Measurements from ENCODE around the gene WDR45B.

GRCh38 chr17:82593590-82594087, 54.6 kb downstream of the WDR45B start:
- TF ChIP-seq, protein P1, sequence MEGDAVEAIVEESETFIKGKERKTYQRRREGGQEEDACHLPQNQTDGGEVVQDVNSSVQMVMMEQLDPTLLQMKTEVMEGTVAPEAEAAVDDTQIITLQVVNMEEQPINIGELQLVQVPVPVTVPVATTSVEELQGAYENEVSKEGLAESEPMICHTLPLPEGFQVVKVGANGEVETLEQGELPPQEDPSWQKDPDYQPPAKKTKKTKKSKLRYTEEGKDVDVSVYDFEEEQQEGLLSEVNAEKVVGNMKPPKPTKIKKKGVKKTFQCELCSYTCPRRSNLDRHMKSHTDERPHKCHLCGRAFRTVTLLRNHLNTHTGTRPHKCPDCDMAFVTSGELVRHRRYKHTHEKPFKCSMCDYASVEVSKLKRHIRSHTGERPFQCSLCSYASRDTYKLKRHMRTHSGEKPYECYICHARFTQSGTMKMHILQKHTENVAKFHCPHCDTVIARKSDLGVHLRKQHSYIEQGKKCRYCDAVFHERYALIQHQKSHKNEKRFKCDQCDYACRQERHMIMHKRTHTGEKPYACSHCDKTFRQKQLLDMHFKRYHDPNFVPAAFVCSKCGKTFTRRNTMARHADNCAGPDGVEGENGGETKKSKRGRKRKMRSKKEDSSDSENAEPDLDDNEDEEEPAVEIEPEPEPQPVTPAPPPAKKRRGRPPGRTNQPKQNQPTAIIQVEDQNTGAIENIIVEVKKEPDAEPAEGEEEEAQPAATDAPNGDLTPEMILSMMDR (IDR thresholded peaks at IDR 0.05): no peak
- TF ChIP-seq EP300 (IDR thresholded peaks at IDR 0.05) (no peak), POLR2A (IDR thresholded peaks at IDR 0.05) (no peak)

All from ovary (tissue), 3 donors.